SK-N-SH treated with all-trans-retinoic acid at 6 μM for 48 hours (cell line): ENCODE measurements around the gene GRK4.

Experiments used
- CREB5 ChIP-seq: fragments of 250-450 bp; sonication (Bioruptor Pico); IDR thresholded peaks from 2 replicates; pipeline ENCODE4 v1.5.1; 2020; ENCODE audit warnings: low read depth, mild to moderate bottlenecking, moderate library complexity
- CSDC2 ChIP-seq: fragments of 250-450 bp; sonication (Bioruptor Pico); IDR thresholded peaks from 2 replicates; pipeline ENCODE4 v1.5.0; 2020; ENCODE audit warnings: mild to moderate bottlenecking, moderate library complexity
- POU6F1 ChIP-seq: fragments of 250-450 bp; sonication (Bioruptor Pico); IDR thresholded peaks from 2 replicates; pipeline ENCODE4 v1.8.0; 2021; ENCODE audit warnings: low read depth, mild to moderate bottlenecking, moderate library complexity, borderline replicate concordance
- RARB ChIP-seq: fragments of 250-450 bp; sonication (Bioruptor Pico); IDR thresholded peaks from 2 replicates; pipeline ENCODE4 v1.8.0; 2021; ENCODE audit warnings: mild to moderate bottlenecking, moderate library complexity
- SNAI2 ChIP-seq: fragments of 250-450 bp; sonication (Bioruptor Pico); IDR thresholded peaks from 2 replicates; pipeline ENCODE4 v1.5.0; 2020; ENCODE audit warnings: mild to moderate bottlenecking, moderate library complexity
- TOX ChIP-seq: fragments of 250-450 bp; sonication (Bioruptor Pico); IDR thresholded peaks from 2 replicates; pipeline ENCODE4 v1.8.0; 2021; ENCODE audit warnings: mild to moderate bottlenecking, moderate library complexity, borderline replicate concordance
- ZC3H10 ChIP-seq: fragments of 250-450 bp; sonication (Bioruptor Pico); IDR thresholded peaks from 2 replicates; pipeline ENCODE4 v1.5.1; 2021; ENCODE audit warnings: mild to moderate bottlenecking, moderate library complexity
- ZFP30 ChIP-seq: fragments of 450-650 bp; formaldehyde crosslinking; IDR thresholded peaks from 2 replicates; pipeline ENCODE4 v1.5.0; 2022; ENCODE audit warnings: mild to moderate bottlenecking, moderate library complexity

GRCh38 chr4:2943364-2944090 is 19.8 kb upstream of the GRK4 start:
- TF ChIP-seq TOX (CRISPR knock-in tag) (no peak), POU6F1 (CRISPR knock-in tag) (no peak), ZFP30 (CRISPR knock-in tag) (no peak), ZC3H10 (CRISPR knock-in tag) (no peak), RARB (CRISPR knock-in tag) (no peak), CREB5 (CRISPR knock-in tag) (no peak), CSDC2 (no peak), SNAI2 (CRISPR knock-in tag) (no peak)
